C4-2B (cell line): ENCODE data around the gene C4orf50.

ENCODE experiments used
- H3K27ac ChIP-seq: fragments of 450-650 bp; 2 replicates; pipeline ENCODE4 v1.5.1; 2017
- CTCF ChIP-seq: fragments of 450-650 bp; conservative IDR thresholded peaks from 2 replicates; pipeline ENCODE4 v1.5.1; 2017; ENCODE audit warnings: mild to moderate bottlenecking
- ZFX ChIP-seq: fragments of 450-650 bp; IDR thresholded peaks from 2 replicates; pipeline ENCODE4 v1.6.1; 2017

The C4orf50 gene

GRCh38 chr4:6001680-6002491, 16.3 kb downstream of the C4orf50 start:
- no peak overlapping the region for H3K27ac ChIP-seq
- TF ChIP-seq CTCF (no peak), ZFX (no peak)

- TF ChIP-seq CTCF (no peak), ZFX (no peak)
- no peak overlapping the region for H3K27ac ChIP-seq
These were observed 18.3 kb downstream of the C4orf50 start for GRCh38 chr4:5999830-6000365.

GRCh38 chr4:5999356-5999755, 18.9 kb downstream of the C4orf50 start:
- H3K27ac ChIP-seq = no peak overlapping the region
- no peak for TF ChIP-seq CTCF
- no peak for TF ChIP-seq ZFX

- TF ChIP-seq CTCF = peak; percentile 97
- no peak for TF ChIP-seq ZFX
- no peak overlapping the region for H3K27ac ChIP-seq
These were observed 19.8 kb downstream of the C4orf50 start for GRCh38 chr4:5998333-5998936.

- H3K27ac ChIP-seq = no peak overlapping the region
- TF ChIP-seq CTCF (no peak), ZFX (no peak)
These were observed 21.6 kb downstream of the C4orf50 start for GRCh38 chr4:5996641-5997040.

- no peak overlapping the region for H3K27ac ChIP-seq
- TF ChIP-seq ZFX (no peak), CTCF (no peak)
These were observed 22.2 kb downstream of the C4orf50 start for GRCh38 chr4:5995901-5996623.
